Lung (tissue), 12 donors: Measurements from ENCODE around the gene NFYC. TPM values are rescaled to one million over a fixed set of nuclear protein-coding genes. Genes with fewer than 3 reads are reported as not detected.

ENCODE experiments used
- ATAC-seq: fragments of 200-7000 bp; cut with Tn5 transposase; one replicate; pipeline ENCODE4 v1.9.1; 2020; ENCODE audit warnings: moderate number of reproducible peaks; ENCODE audit not compliant: insufficient read depth, low FRiP score
- DNase-seq, 3 donors: peaks; one replicate each; pipeline ENCODE4 v3.0.0-alpha.2; 2013 to 2017
- H3K27ac ChIP-seq, 2 donors: one replicate each; pipeline ENCODE4 v1.5.1; 2013; ENCODE audit warnings: mild to moderate bottlenecking in 2 of 2, moderate library complexity in 2 of 2, control low read depth in 1 of 2, inconsistent platforms in 1 of 2, low read depth in 1 of 2, low read length in 1 of 2
- H3K27me3 ChIP-seq, 3 donors: one replicate each; pipeline ENCODE4 v1.5.1; 2013; ENCODE audit warnings: low read length in 2 of 3; ENCODE audit not compliant: control insufficient read depth in 3 of 3, insufficient read depth in 3 of 3
- H3K36me3 ChIP-seq, 4 donors: one replicate each; pipeline ENCODE4 v1.5.1; 2013; ENCODE audit warnings: low read length in 4 of 4, mild to moderate bottlenecking in 1 of 4, moderate library complexity in 1 of 4; ENCODE audit not compliant: control insufficient read depth in 4 of 4, insufficient read depth in 4 of 4
- H3K4me1 ChIP-seq, 5 donors: one replicate each; pipeline ENCODE4 v1.5.1; 2013; ENCODE audit warnings: low read length in 5 of 5, mild to moderate bottlenecking in 2 of 5, moderate library complexity in 1 of 5; ENCODE audit not compliant: control insufficient read depth in 5 of 5, insufficient read depth in 5 of 5
- H3K4me3 ChIP-seq: one replicate; pipeline ENCODE4 v1.5.1; 2013; ENCODE audit warnings: mild to moderate bottlenecking, control low read depth, moderate library complexity
- H3K9ac ChIP-seq, 2 donors: one replicate each; pipeline ENCODE4 v1.5.1; 2013; ENCODE audit warnings: low read length in 2 of 2, control low read depth in 1 of 2; ENCODE audit not compliant: insufficient read depth in 1 of 2
- H3K9me3 ChIP-seq, 4 donors: one replicate each; pipeline ENCODE4 v1.5.1; 2013; ENCODE audit warnings: low read length in 3 of 4, mild to moderate bottlenecking in 1 of 4, moderate library complexity in 1 of 4; ENCODE audit not compliant: control insufficient read depth in 4 of 4, insufficient read depth in 3 of 4
- WGBS, 2 donors: extraction: QIAGEN DNeasy Blood & Tissue Kit; methylation state at CpG; one replicate each; pipeline ENCODE4 v1.1.7; 2013; 5-methylcytosine and 5-hydroxymethylcytosine counted together
- polyA plus RNA-seq, 2 donors: library from polyadenylated mRNA; stranded (reverse); fragments of 200-250 nt; gene quantifications; one replicate each; pipeline ENCODE4 v1.2.1, GENCODE V29; 2013
- total RNA-seq, 2 donors: library from RNA; depleted of rRNA in 1 of 2; stranded (reverse); fragments of >200 nt in 1 of 2; gene quantifications; one replicate each; pipeline ENCODE4 v1.2.1, GENCODE V29; 2014 to 2021
- TF ChIP-seq, protein P1 (sequence below): IDR thresholded peaks from 2 replicates; pipeline ENCODE4 v1.5.1; 2012; ENCODE audit warnings: mild to moderate bottlenecking; ENCODE audit errors: control extremely low read depth, extremely low read depth
- donor health status: control.
- donor health status: control.
- donor health status: Bipolar disorder and iron deficiency.
- donor health status: healthy.
- donor health status: DM: yes; HTN: yes; CAD: no.

Gene NFYC
- total and polyA plus RNA-seq, 4 donors, result 28.6 to 69.5 (median 50.3) TPM

DNA sequence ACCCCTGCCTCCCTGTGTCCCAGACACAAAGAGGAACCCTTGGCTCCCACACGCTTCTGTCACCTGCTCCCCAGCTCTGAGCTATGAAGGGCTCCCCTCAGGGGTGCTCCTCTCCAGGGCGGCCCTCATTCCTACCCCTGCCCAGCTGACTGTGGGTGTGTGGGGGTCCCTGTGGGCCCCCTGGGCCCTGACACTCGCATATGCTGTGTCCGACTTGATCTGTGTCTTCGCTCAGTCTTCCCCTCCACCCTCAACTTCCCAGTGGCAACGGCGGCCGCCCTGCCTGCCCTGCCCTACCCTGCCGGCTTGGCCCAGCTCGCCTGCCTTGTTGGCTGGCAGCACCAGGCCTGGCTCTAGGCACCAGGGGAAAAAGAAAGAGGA lies 93.3 kb downstream of the NFYC start:
- ATAC-seq, result no peak
- no peak overlapping the region for H3K27ac ChIP-seq
- no peaks in the 10 kb centered on the region for H3K36me3 ChIP-seq
- 82 to 86% methylated on average over 10 of the region's 10 CpGs for WGBS, 2 donors
- DNase-seq, result no peak
- no peak overlapping the region for H3K4me3 ChIP-seq
- peaks cover 0 to 38% (median 10%) of the 10 kb centered on the region in 5 donors for H3K4me1 ChIP-seq
- H3K9ac ChIP-seq, result no peak overlapping the region
- no peaks in the 10 kb centered on the region for H3K9me3 ChIP-seq
- TF ChIP-seq, protein P1, sequence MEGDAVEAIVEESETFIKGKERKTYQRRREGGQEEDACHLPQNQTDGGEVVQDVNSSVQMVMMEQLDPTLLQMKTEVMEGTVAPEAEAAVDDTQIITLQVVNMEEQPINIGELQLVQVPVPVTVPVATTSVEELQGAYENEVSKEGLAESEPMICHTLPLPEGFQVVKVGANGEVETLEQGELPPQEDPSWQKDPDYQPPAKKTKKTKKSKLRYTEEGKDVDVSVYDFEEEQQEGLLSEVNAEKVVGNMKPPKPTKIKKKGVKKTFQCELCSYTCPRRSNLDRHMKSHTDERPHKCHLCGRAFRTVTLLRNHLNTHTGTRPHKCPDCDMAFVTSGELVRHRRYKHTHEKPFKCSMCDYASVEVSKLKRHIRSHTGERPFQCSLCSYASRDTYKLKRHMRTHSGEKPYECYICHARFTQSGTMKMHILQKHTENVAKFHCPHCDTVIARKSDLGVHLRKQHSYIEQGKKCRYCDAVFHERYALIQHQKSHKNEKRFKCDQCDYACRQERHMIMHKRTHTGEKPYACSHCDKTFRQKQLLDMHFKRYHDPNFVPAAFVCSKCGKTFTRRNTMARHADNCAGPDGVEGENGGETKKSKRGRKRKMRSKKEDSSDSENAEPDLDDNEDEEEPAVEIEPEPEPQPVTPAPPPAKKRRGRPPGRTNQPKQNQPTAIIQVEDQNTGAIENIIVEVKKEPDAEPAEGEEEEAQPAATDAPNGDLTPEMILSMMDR, result no peak
- peaks cover 0 to 7% (median 0%) of the 10 kb centered on the region in 3 donors for H3K27me3 ChIP-seq

DNA sequence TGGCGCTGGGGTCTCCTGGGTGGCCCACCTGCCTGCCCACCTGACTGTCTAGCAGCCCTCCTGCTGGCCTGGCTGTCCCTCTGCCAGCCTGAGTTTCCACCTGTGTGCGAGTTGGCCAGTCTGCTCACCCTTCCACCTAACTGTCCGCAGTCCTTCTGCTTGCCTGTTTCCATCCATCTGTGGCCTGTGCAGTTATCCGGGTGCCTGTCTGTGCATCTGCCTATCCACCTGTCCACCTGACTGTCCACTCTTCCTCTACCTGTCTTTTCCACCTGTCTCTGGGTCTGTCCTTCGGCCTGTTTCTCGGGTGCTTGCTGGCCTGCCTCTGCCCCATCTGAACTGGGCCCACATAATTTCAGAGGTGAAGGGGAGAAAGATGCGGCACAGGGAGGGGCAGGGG lies 93.9 kb downstream of the NFYC start:
- H3K9me3 ChIP-seq, result no peaks in the 10 kb centered on the region
- WGBS, 2 donors, result 96 to 97% methylated on average over 7 of the region's 7 CpGs
- no peak overlapping the region for H3K27ac ChIP-seq
- H3K4me1 ChIP-seq, result peaks cover 0 to 38% (median 10%) of the 10 kb centered on the region in 5 donors
- DNase-seq (no peak), ATAC-seq (no peak)
- H3K36me3 ChIP-seq, result no peaks in the 10 kb centered on the region
- no peak overlapping the region for H3K4me3 ChIP-seq
- TF ChIP-seq, protein P1, result no peak
- H3K9ac ChIP-seq, result no peak overlapping the region
- peaks cover 0 to 7% (median 0%) of the 10 kb centered on the region in 3 donors for H3K27me3 ChIP-seq

DNA sequence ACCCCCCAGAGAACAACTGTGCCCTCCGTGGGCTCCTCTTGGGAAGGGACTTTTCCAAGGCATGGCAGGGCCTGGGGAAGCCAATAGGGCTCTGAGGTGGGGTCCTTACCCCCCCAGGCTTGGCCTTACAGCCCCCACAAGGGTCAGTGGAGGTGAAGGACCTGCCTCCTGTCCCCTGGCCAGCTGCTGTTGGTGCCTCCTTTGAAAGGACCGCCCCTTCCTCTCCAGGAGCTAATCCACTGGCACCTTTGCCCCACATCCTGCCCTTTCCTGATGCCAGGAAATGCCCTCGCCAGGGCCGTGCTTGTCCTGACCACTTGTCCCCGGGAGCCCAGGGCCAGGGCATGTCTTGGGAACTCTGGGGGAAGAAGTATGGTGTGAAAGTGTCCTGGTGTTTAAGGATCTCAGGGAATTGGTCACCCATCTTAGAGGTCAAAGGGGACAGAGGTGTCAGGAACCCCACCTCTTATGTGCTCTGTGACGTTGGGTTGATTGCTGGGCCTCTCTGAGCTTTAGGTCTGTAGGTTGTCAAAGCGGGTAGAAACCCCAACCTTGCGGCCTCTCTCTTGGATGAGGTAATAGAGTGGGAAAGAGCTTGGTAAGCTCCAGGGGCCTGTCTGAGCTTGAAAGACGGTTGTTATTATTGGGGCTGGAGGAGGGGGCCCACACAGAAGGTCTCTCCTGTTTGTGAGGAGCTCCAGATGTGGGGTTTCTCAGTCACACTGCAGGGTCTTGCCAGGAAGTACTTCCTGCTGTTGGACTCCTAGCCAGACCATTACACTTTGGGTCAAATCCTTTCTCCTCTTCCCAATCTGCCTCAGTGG lies 94.9 kb downstream of the NFYC start:
- peaks cover 0 to 38% (median 10%) of the 10 kb centered on the region in 5 donors for H3K4me1 ChIP-seq
- H3K27ac ChIP-seq, result no peak overlapping the region
- no peak overlapping the region for H3K9ac ChIP-seq
- H3K4me3 ChIP-seq, result no peak overlapping the region
- H3K36me3 ChIP-seq, result no peaks in the 10 kb centered on the region
- DNase-seq, result peak; percentile 32 to 70 (median 49)
- TF ChIP-seq, protein P1, result no peak
- WGBS, 2 donors, result 67 to 72% methylated on average over 9 of the region's 9 CpGs
- no peaks in the 10 kb centered on the region for H3K9me3 ChIP-seq
- no peak for ATAC-seq
- peaks cover 0 to 7% (median 0%) of the 10 kb centered on the region in 3 donors for H3K27me3 ChIP-seq
